Measurements from ENCODE around the gene AUTS2. TPM values are rescaled to one million over a fixed set of nuclear protein-coding genes. Genes with fewer than 3 reads are reported as not detected.

The AUTS2 gene
- total and polyA plus RNA-seq, 2 of the 8 experiments (the other 6 are each of a cell fraction or from before 2014, with no cell fraction given), result 25.9 to 101 TPM

GRCh38 chr7:70193514-70193913 lies 595.2 kb downstream of the AUTS2 start:
- TF ChIP-seq HDAC6 (IDR thresholded peaks at IDR 0.05; ENCODE audit: low read depth, low read length), result no peak
- TF ChIP-seq CTCF (IDR thresholded peaks at IDR 0.05; ENCODE audit: control extremely low read depth in 1 of 3, insufficient read depth in 1 of 3, low read depth in 1 of 3, low read length in 3 of 3), result peak in 1 of 3 experiments; percentile 6; a peak in 1 of 4 replicates
- Histone ChIP-seq H3K4me3 (ENCODE audit: extremely low read depth in 1 of 4, insufficient read depth in 2 of 4, low read depth in 3 of 4, low read length in 4 of 4) (no peak overlapping the region), H3K4me2 (ENCODE audit: insufficient read depth in 1 of 2, low read depth in 2 of 2, low read length in 2 of 2) (no peak overlapping the region), H3K79me1 (ENCODE audit: low read depth, low read length) (no peaks in the 10 kb centered on the region), H3K23me2 (ENCODE audit: low read depth, low read length) (no peaks in the 10 kb centered on the region), H3K27me3 (replicated peaks in 1 of 4; ENCODE audit: control insufficient read depth in 3 of 4, extremely low read depth in 1 of 4, insufficient read depth in 3 of 4, low read length in 3 of 4) (no peaks in the 10 kb centered on the region), H3K18ac (ENCODE audit: extremely low read depth, low read length) (no peak overlapping the region), H3K4ac (replicated peaks; ENCODE audit: insufficient read length, low read depth, low read length) (no peak overlapping the region), H3K4me1 (replicated peaks in 1 of 4; ENCODE audit: control insufficient read depth in 3 of 4, insufficient read depth in 4 of 4, low read length in 3 of 4) (no peaks in the 10 kb centered on the region), H3K36me3 (ENCODE audit: control insufficient read depth in 2 of 4, insufficient read depth in 4 of 4, low read length in 3 of 4) (no peaks in the 10 kb centered on the region), H2BK5ac (ENCODE audit: low read depth, low read length) (no peak overlapping the region), H3K14ac (ENCODE audit: insufficient read length) (no peak overlapping the region), H2AK5ac (ENCODE audit: low read depth, low read length) (no peak overlapping the region), H2AFZ (ENCODE audit: low read length) (no peak overlapping the region), H4K20me1 (replicated peaks in 1 of 2; ENCODE audit: control insufficient read depth in 1 of 2, insufficient read depth in 2 of 2, low read length in 2 of 2) (no peaks in the 10 kb centered on the region), H2BK120ac (replicated peaks; ENCODE audit: low read depth, low read length) (no peak overlapping the region), H3K9me3 (ENCODE audit: insufficient read depth in 2 of 2, low read depth in 1 of 2, low read length in 1 of 2) (peaks cover 4 to 6% of the 10 kb centered on the region in 2 experiments; a peak in 3 of 4 replicates), H2BK12ac (ENCODE audit: low read depth, low read length) (no peak overlapping the region), H3K56ac (replicated peaks; ENCODE audit: insufficient read length, low read depth, low read length) (no peak overlapping the region), H3K23ac (ENCODE audit: insufficient read length) (no peak overlapping the region), H2BK20ac (ENCODE audit: low read length) (no peak overlapping the region), H3K27ac (ENCODE audit: low read depth, low read length) (no peak overlapping the region), H2BK15ac (ENCODE audit: low read length) (no peak overlapping the region), H3K79me2 (ENCODE audit: control insufficient read depth in 1 of 2, insufficient read depth in 2 of 2, low read length in 2 of 2) (no peaks in the 10 kb centered on the region), H4K5ac (ENCODE audit: insufficient read length, low read depth, low read length) (no peak overlapping the region), H3K9ac (replicated peaks in 1 of 4; ENCODE audit: extremely low read depth in 1 of 4, low read depth in 3 of 4, low read length in 3 of 4) (no peak overlapping the region), H4K8ac (ENCODE audit: extremely low read depth, insufficient read depth, low read length) (no peak overlapping the region), H4K91ac (replicated peaks; ENCODE audit: insufficient read length, low read length) (no peak overlapping the region)
- ChIA-PET POLR2A (ENCODE audit: partially characterized antibody) (no interaction called here), CTCF (ENCODE audit: partially characterized antibody) (interaction anchor here (1.3 to 2.3 kb wide), 2 partner anchors 10 to 21 kb away, joined by 5 to 7 read pairs; no protein-coding TSS in a partner anchor)
- WGBS, 2 experiments (ENCODE audit: extremely low coverage in 1 of 2, insufficient coverage in 1 of 2, insufficient read length in 1 of 2, insufficient replicate concordance in 2 of 2, low coverage in 1 of 2, low lambda C conversion rate in 2 of 2, missing lambda C conversion rate in 1 of 2), result 95% methylated on average over 4 of the region's 4 CpGs; no CpG with 5 or more reads in 1 of the 2 experiments
- DNase-seq (ENCODE audit: low read depth in 1 of 2, low spot score in 2 of 2) (no peak), FAIRE-seq (no peak)
